Liver (tissue), 9 donors: Measurements from ENCODE around the gene ZMYM4. TPM values are rescaled to one million over a fixed set of nuclear protein-coding genes. Genes with fewer than 3 reads are reported as not detected.

ENCODE experiments used
- DNase-seq: peaks from one replicate; pipeline ENCODE4 v3.0.0-alpha.2; 2017; ENCODE audit warnings: low spot score
- H3K27ac ChIP-seq, 2 donors: one replicate each; pipeline ENCODE4 v1.7.0; 2013; ENCODE audit warnings: inconsistent platforms in 2 of 2, low read length in 2 of 2, control low read depth in 1 of 2, low read depth in 1 of 2, mild to moderate bottlenecking in 1 of 2
- H3K27me3 ChIP-seq, 4 donors: one replicate each; pipeline versions ENCODE4 v1.6.1 to v1.7.0; 2013; ENCODE audit warnings: low read length in 3 of 4, inconsistent platforms in 1 of 4, mild to moderate bottlenecking in 1 of 4, moderate library complexity in 1 of 4; ENCODE audit not compliant: control insufficient read depth in 4 of 4, insufficient read depth in 4 of 4
- H3K36me3 ChIP-seq, 4 donors: one replicate each; pipeline versions ENCODE4 v1.6.1 to v1.7.0; 2013; ENCODE audit warnings: low read length in 3 of 4, mild to moderate bottlenecking in 3 of 4, low read depth in 1 of 4, moderate library complexity in 1 of 4; ENCODE audit not compliant: control insufficient read depth in 4 of 4, insufficient read depth in 3 of 4
- H3K4me1 ChIP-seq, 4 donors: one replicate each; pipeline versions ENCODE4 v1.6.1 to v1.7.0; 2013; ENCODE audit warnings: low read length in 3 of 4, mild to moderate bottlenecking in 3 of 4, moderate library complexity in 1 of 4; ENCODE audit not compliant: control insufficient read depth in 4 of 4, insufficient read depth in 4 of 4
- H3K4me3 ChIP-seq, 3 donors: one replicate each; pipeline versions ENCODE4 v1.6.1 to v1.7.0; 2013; ENCODE audit warnings: low read length in 3 of 3, control low read depth in 1 of 3, low read depth in 1 of 3, mild to moderate bottlenecking in 1 of 3
- H3K9ac ChIP-seq, 2 donors: one replicate each; pipeline ENCODE4 v1.7.0; 2013; ENCODE audit warnings: low read length in 2 of 2, mild to moderate bottlenecking in 2 of 2, moderate library complexity in 2 of 2, control low read depth in 1 of 2, low read depth in 1 of 2
- H3K9me3 ChIP-seq, 4 donors: one replicate each; pipeline versions ENCODE4 v1.6.1 to v1.7.0; 2013; ENCODE audit warnings: low read length in 3 of 4; ENCODE audit not compliant: control insufficient read depth in 4 of 4
- EGR1 ChIP-seq, 2 donors: IDR thresholded peaks; 2 replicates each; pipeline ENCODE4 v1.6.1; 2016 to 2018; ENCODE audit warnings: antibody characterized with exemption in 2 of 2, low read depth in 2 of 2
- FOXA1 ChIP-seq: IDR thresholded peaks from 2 replicates; pipeline ENCODE4 v1.6.1; 2016; ENCODE audit warnings: antibody characterized with exemption
- FOXA2 ChIP-seq: IDR thresholded peaks from 2 replicates; pipeline ENCODE4 v1.6.1; 2016; ENCODE audit warnings: antibody characterized with exemption
- GABPA ChIP-seq, 2 donors: IDR thresholded peaks in 1 of 2; conservative IDR thresholded peaks in 1 of 2; 2 replicates each; pipeline ENCODE4 v1.6.1; 2016; ENCODE audit warnings: antibody characterized with exemption in 2 of 2, mild to moderate bottlenecking in 1 of 2, moderate library complexity in 1 of 2
- HNF4A ChIP-seq, 2 donors: conservative IDR thresholded peaks; 2 replicates each; pipeline ENCODE4 v1.6.1; 2016; ENCODE audit warnings: antibody characterized with exemption in 2 of 2, mild to moderate bottlenecking in 2 of 2
- HNF4G ChIP-seq: IDR thresholded peaks from 2 replicates; pipeline ENCODE4 v1.6.1; 2016; ENCODE audit warnings: antibody characterized with exemption
- JUND ChIP-seq, 2 donors: IDR thresholded peaks; 2 replicates each; pipeline ENCODE4 v1.6.1; 2016; ENCODE audit warnings: antibody characterized with exemption in 2 of 2
- NR2F2 ChIP-seq: IDR thresholded peaks from 2 replicates; pipeline ENCODE4 v1.6.1; 2016; ENCODE audit warnings: antibody characterized with exemption
- RAD21 ChIP-seq, 2 donors: IDR thresholded peaks; 2 replicates each; pipeline ENCODE4 v1.6.1; 2016; ENCODE audit warnings: antibody characterized with exemption in 2 of 2, mild to moderate bottlenecking in 2 of 2
- RXRA ChIP-seq, 2 donors: IDR thresholded peaks; 2 replicates each; pipeline ENCODE4 v1.6.1; 2017 to 2018; ENCODE audit warnings: antibody characterized with exemption in 2 of 2, mild to moderate bottlenecking in 1 of 2
- SP1 ChIP-seq: IDR thresholded peaks from 2 replicates; pipeline ENCODE4 v1.6.1; 2018; ENCODE audit warnings: antibody characterized with exemption, mild to moderate bottlenecking
- TAF1 ChIP-seq: conservative IDR thresholded peaks from 2 replicates; pipeline ENCODE4 v1.6.1; 2016; ENCODE audit warnings: antibody characterized with exemption, mild to moderate bottlenecking
- YY1 ChIP-seq: IDR thresholded peaks from 2 replicates; pipeline ENCODE4 v1.6.1; 2016; ENCODE audit warnings: antibody characterized with exemption, mild to moderate bottlenecking
- WGBS: extraction: QIAGEN DNeasy Blood & Tissue Kit; methylation state at CpG from one replicate; pipeline ENCODE4 v1.1.7; 2013; 5-methylcytosine and 5-hydroxymethylcytosine counted together
- polyA plus RNA-seq, 2 donors: library from polyadenylated mRNA; stranded (reverse) in 1 of 2; unstranded in 1 of 2; fragments of 200-250 nt in 1 of 2; fragments of >200 nt in 1 of 2; fragmentation: Nextera tagmentation in 1 of 2; extraction: Ambion mirVana in 1 of 2; gene quantifications; one replicate each; pipeline versions ENCODE4 v1.2.1 to v1.2.3, GENCODE V29; 2013 to 2015
- total RNA-seq, 2 donors: library from RNA; depleted of rRNA; stranded (reverse); fragments of >200 nt; gene quantifications; one replicate each; pipeline ENCODE4 v1.2.3, GENCODE V29; 2014
- TF ChIP-seq, protein P1 (sequence below): IDR thresholded peaks from 2 replicates; pipeline ENCODE4 v1.6.1; 2016; ENCODE audit warnings: antibody characterized with exemption
- TF ChIP-seq, protein P2 (sequence below): IDR thresholded peaks from 2 replicates; pipeline ENCODE4 v1.6.1; 2016; ENCODE audit warnings: antibody characterized with exemption, mild to moderate bottlenecking
- TF ChIP-seq, protein P3 (sequence below): IDR thresholded peaks from 2 replicates; pipeline ENCODE4 v1.6.1; 2016; ENCODE audit warnings: antibody characterized with exemption
- TF ChIP-seq, protein P4 (sequence below): IDR thresholded peaks from 2 replicates; pipeline ENCODE4 v1.6.1; 2016; ENCODE audit warnings: antibody characterized with exemption
- donor health status: healthy.
- donor health status: healthy.
- donor health status: healthy.
- donor health status: healthy.
- donor health status: healthy.

The ZMYM4 gene
- total and polyA plus RNA-seq, 4 donors: 5.3 to 16.8 (median 10.5) TPM

DNA sequence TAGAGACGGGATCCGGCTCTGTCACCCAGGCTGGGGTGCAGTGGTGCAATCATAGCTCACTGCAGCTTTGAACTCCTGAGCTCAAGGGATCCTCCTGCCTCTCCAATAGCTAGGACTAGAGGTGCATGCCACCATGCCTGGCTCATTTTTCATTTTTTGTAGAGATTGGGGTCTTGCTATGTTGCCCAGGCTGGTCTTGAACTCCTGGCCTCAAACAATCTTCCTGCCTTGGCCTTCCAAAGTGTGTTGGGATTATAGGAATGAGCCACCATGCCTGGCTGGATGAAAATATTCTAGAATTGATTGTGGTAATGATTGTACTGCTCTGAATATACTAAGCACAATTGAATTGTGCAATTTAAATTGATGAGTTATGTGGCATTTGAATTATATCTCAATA lies 21.9 kb downstream of the ZMYM4 start:
- Histone ChIP-seq H3K9ac (no peak overlapping the region), H3K9me3 (no peaks in the 10 kb centered on the region), H3K36me3 (no peaks in the 10 kb centered on the region), H3K4me3 (no peak overlapping the region), H3K27ac (no peak overlapping the region), H3K27me3 (no peaks in the 10 kb centered on the region), H3K4me1 (peaks cover 0 to 1% (median 0%) of the 10 kb centered on the region in 4 donors)
- TF ChIP-seq JUND (IDR thresholded peaks at IDR 0.05) (no peak), RXRA (IDR thresholded peaks at IDR 0.05) (no peak), HNF4G (no peak), FOXA1 (no peak), FOXA2 (no peak), SP1 (no peak), HNF4A (conservative IDR thresholded peaks at IDR 0.05) (no peak), YY1 (no peak), RAD21 (IDR thresholded peaks at IDR 0.05) (no peak), EGR1 (IDR thresholded peaks at IDR 0.05; ENCODE audit: low read depth in 2 of 2) (no peak), NR2F2 (no peak), TAF1 (no peak), GABPA (IDR thresholded peaks at IDR 0.05 in 1 of 2, conservative IDR thresholded peaks at IDR 0.05 in 1 of 2) (no peak)
- TF ChIP-seq, protein P1, sequence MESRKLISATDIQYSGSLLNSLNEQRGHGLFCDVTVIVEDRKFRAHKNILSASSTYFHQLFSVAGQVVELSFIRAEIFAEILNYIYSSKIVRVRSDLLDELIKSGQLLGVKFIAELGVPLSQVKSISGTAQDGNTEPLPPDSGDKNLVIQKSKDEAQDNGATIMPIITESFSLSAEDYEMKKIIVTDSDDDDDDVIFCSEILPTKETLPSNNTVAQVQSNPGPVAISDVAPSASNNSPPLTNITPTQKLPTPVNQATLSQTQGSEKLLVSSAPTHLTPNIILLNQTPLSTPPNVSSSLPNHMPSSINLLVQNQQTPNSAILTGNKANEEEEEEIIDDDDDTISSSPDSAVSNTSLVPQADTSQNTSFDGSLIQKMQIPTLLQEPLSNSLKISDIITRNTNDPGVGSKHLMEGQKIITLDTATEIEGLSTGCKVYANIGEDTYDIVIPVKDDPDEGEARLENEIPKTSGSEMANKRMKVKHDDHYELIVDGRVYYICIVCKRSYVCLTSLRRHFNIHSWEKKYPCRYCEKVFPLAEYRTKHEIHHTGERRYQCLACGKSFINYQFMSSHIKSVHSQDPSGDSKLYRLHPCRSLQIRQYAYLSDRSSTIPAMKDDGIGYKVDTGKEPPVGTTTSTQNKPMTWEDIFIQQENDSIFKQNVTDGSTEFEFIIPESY: no peak
- TF ChIP-seq, protein P2, sequence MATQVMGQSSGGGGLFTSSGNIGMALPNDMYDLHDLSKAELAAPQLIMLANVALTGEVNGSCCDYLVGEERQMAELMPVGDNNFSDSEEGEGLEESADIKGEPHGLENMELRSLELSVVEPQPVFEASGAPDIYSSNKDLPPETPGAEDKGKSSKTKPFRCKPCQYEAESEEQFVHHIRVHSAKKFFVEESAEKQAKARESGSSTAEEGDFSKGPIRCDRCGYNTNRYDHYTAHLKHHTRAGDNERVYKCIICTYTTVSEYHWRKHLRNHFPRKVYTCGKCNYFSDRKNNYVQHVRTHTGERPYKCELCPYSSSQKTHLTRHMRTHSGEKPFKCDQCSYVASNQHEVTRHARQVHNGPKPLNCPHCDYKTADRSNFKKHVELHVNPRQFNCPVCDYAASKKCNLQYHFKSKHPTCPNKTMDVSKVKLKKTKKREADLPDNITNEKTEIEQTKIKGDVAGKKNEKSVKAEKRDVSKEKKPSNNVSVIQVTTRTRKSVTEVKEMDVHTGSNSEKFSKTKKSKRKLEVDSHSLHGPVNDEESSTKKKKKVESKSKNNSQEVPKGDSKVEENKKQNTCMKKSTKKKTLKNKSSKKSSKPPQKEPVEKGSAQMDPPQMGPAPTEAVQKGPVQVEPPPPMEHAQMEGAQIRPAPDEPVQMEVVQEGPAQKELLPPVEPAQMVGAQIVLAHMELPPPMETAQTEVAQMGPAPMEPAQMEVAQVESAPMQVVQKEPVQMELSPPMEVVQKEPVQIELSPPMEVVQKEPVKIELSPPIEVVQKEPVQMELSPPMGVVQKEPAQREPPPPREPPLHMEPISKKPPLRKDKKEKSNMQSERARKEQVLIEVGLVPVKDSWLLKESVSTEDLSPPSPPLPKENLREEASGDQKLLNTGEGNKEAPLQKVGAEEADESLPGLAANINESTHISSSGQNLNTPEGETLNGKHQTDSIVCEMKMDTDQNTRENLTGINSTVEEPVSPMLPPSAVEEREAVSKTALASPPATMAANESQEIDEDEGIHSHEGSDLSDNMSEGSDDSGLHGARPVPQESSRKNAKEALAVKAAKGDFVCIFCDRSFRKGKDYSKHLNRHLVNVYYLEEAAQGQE: no peak
- TF ChIP-seq, protein P3, sequence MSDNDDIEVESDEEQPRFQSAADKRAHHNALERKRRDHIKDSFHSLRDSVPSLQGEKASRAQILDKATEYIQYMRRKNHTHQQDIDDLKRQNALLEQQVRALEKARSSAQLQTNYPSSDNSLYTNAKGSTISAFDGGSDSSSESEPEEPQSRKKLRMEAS: no peak
- DNase-seq: no peak
- WGBS: 46% methylated on average over 2 of the region's 2 CpGs

DNA sequence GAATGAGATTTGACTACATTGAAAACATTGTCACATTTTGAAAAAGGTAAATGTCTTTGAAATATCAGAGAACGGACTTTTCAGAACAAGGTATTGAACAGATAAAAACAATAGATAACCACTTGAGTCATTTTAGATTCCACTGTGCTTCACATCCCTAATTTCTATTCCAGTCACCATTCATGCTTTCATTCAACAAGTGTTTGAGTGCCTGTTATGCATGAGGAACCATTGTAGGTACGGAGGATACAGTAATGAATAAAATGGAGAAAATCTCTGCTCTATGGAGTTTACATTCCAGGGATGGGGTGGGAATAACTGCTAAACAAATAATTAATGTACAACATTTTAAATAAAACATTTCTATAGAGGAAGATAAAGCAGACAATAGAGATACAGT lies 26.3 kb downstream of the ZMYM4 start:
- no peak for TF ChIP-seq TAF1
- TF ChIP-seq HNF4A (conservative IDR thresholded peaks at IDR 0.05): no peak
- TF ChIP-seq, protein P4, sequence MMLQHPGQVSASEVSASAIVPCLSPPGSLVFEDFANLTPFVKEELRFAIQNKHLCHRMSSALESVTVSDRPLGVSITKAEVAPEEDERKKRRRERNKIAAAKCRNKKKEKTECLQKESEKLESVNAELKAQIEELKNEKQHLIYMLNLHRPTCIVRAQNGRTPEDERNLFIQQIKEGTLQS: no peak
- no peak for TF ChIP-seq FOXA1
- no peak overlapping the region for H3K4me3 ChIP-seq
- H3K27me3 ChIP-seq: no peaks in the 10 kb centered on the region
- no peak for DNase-seq
- peaks cover 0 to 4% (median 1%) of the 10 kb centered on the region in 4 donors for H3K36me3 ChIP-seq
- no peak overlapping the region for H3K27ac ChIP-seq
- H3K9me3 ChIP-seq: no peaks in the 10 kb centered on the region
- peaks cover 0 to 12% (median 3%) of the 10 kb centered on the region in 4 donors for H3K4me1 ChIP-seq
- 98% methylated on average over 2 of the region's 2 CpGs for WGBS
- H3K9ac ChIP-seq: no peak overlapping the region
